ENCODE measurements around the gene GPR160. TPM values are rescaled to one million over a fixed set of nuclear protein-coding genes. Genes with fewer than 3 reads are reported as not detected.

GPR160 gene
- total and polyA plus RNA-seq, 10 of the 15 experiments (the other 5 are each of a cell fraction or from before 2014, with no cell fraction given): 1.2 to 57.7 (median 30.9) TPM

DNA sequence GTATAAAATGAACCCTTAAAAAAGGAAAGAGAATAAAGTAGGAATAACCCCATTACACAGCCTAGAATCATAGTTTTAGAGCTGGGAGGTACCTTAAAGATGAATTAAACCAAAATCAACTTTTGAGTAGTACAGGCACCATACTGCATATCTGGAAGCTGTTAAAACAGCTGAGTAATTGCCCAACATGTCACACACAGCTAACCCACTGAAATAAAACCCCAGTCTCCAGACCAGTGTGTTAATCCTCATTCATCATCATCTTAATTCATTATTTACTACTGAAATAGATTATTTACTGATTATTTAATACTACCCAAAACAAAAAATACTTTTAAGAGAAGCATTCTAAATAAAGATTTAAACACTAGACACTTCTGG, 52.8 kb downstream of the GPR160 start:
- Histone ChIP-seq H3K4me1 (ENCODE audit: control insufficient read depth, insufficient read depth, low read length) (0 out of 2 replicates have a peak, but pooled peaks cover under 1% of the 10 kb centered on the region), H3K79me2 (ENCODE audit: control insufficient read depth, insufficient read depth, low read length) (no peaks in the 10 kb centered on the region; the same call in 1 of the 2 replicates), H3K9ac (ENCODE audit: control insufficient read depth, insufficient read depth, low read length) (no peak overlapping the region), H2AFZ (ENCODE audit: control insufficient read depth, low read depth, low read length) (no peak overlapping the region), H3K27ac (ENCODE audit: control insufficient read depth, insufficient read depth) (no peak overlapping the region), H3K27me3 (replicated peaks in 1 of 2; ENCODE audit: control insufficient read depth in 2 of 2, insufficient read depth in 2 of 2, low read length in 1 of 2) (no peaks in the 10 kb centered on the region), H3K4me2 (ENCODE audit: control insufficient read depth, insufficient read depth) (no peak overlapping the region), H3K9me3 (replicated peaks; ENCODE audit: control insufficient read depth, insufficient read depth, low read length) (no peaks in the 10 kb centered on the region), H3K4me3 (no peak overlapping the region), H4K20me1 (ENCODE audit: control insufficient read depth, insufficient read depth) (no peaks in the 10 kb centered on the region), H3K36me3 (ENCODE audit: control insufficient read depth in 2 of 2, insufficient read depth in 2 of 2, low read length in 1 of 2) (peaks cover 0 to 27% of the 10 kb centered on the region in 2 experiments; a peak in 3 of 4 replicates)
- DNase-seq (ENCODE audit: low read depth, low spot score): no peak
- intact Hi-C loops (cut with micrococcal nuclease; ENCODE audit: unreplicated experiment): no loop called here
- no peak for TF ChIP-seq HDAC2 (IDR thresholded peaks at IDR 0.05)
- TF ChIP-seq BACH1 (IDR thresholded peaks at IDR 0.05; ENCODE audit: borderline replicate concordance): no peak
- no peak for TF ChIP-seq RBBP5 (conservative IDR thresholded peaks at IDR 0.05)
- TF ChIP-seq PKNOX1 (IDR thresholded peaks at IDR 0.05): no peak
- TF ChIP-seq CHD2 (IDR thresholded peaks at IDR 0.05; ENCODE audit: borderline replicate concordance, low read depth, low read length): no peak
- no peak for TF ChIP-seq ZNF384 (IDR thresholded peaks at IDR 0.05; ENCODE audit: borderline replicate concordance, low read depth, low read length)
- TF ChIP-seq TCF12 (IDR thresholded peaks at IDR 0.05; ENCODE audit: low read depth, low read length): no peak
- TF ChIP-seq ZSCAN29 (IDR thresholded peaks at IDR 0.05): no peak
- no peak for ATAC-seq
- POLR2A ChIA-PET: interaction anchor here (1.3 kb wide), 2 partner anchors 9 to 13 kb away, joined by 3 to 4 read pairs; no protein-coding TSS in a partner anchor
- RAD21 ChIA-PET (ENCODE audit: unreplicated experiment): interaction anchor here (1.5 kb wide), 1 partner anchor 71 kb away, joined by 4 read pairs; no protein-coding TSS in a partner anchor
- no peak for FAIRE-seq
- no TSS peak for BruUV-seq (replicated peaks)
- SMC1A ChIA-PET (ENCODE audit: uncharacterized antibody, unreplicated experiment): interaction anchor here (0.8 to 2.5 kb wide), 2 partner anchors 11 to 14 kb away, joined by 4 to 11 read pairs; no protein-coding TSS in a partner anchor
- in situ Hi-C loops (cut with MboI): no loop called here
- CTCF ChIA-PET: interaction anchor here (1.4 to 3.9 kb wide), 2 partner anchors 12 to 16 kb away, joined by 3 to 18 read pairs; no protein-coding TSS in a partner anchor
